ENCODE results near the gene ERGIC1.

ERGIC1 gene

GRCh38 chr5:172943283-172943841 lies 109.3 kb downstream of the ERGIC1 start:
- Histone ChIP-seq H4K20me1 (ENCODE audit: insufficient read depth) (no peaks in the 10 kb centered on the region), H3K9ac (no peak overlapping the region), H2AFZ (ENCODE audit: low read depth) (no peak overlapping the region), H3K4me3 (IDR thresholded peaks at IDR 0.05; ENCODE audit: insufficient read depth, low read depth, low read length) (no peak overlapping the region), H3K27me3 (ENCODE audit: insufficient read depth, low read depth) (no peaks in the 10 kb centered on the region), H3K4me1 (ENCODE audit: low read depth, poor library complexity, severe bottlenecking) (no peaks in the 10 kb centered on the region), H3K4me2 (no peak overlapping the region), H3K36me3 (ENCODE audit: insufficient read depth) (no peaks in the 10 kb centered on the region), H3K79me2 (ENCODE audit: insufficient read depth, low read depth) (no peaks in the 10 kb centered on the region), H3K27ac (no peak overlapping the region)
- no peak for TF ChIP-seq CTCF (conservative IDR thresholded peaks at IDR 0.05; ENCODE audit: low read depth, low read length)

GRCh38 chr5:172943906-172944305 lies 109.9 kb downstream of the ERGIC1 start:
- TF ChIP-seq CTCF (conservative IDR thresholded peaks at IDR 0.05; ENCODE audit: low read depth, low read length) = no peak
- Histone ChIP-seq H3K4me3 (IDR thresholded peaks at IDR 0.05; ENCODE audit: insufficient read depth, low read depth, low read length) (no peak overlapping the region), H3K9ac (no peak overlapping the region), H3K36me3 (ENCODE audit: insufficient read depth) (no peaks in the 10 kb centered on the region), H3K4me2 (no peak overlapping the region), H2AFZ (ENCODE audit: low read depth) (no peak overlapping the region), H3K27ac (no peak overlapping the region), H4K20me1 (ENCODE audit: insufficient read depth) (no peaks in the 10 kb centered on the region), H3K27me3 (ENCODE audit: insufficient read depth, low read depth) (no peaks in the 10 kb centered on the region), H3K4me1 (ENCODE audit: low read depth, poor library complexity, severe bottlenecking) (no peaks in the 10 kb centered on the region), H3K79me2 (ENCODE audit: insufficient read depth, low read depth) (no peaks in the 10 kb centered on the region)

- H3K27ac ChIP-seq = no peak overlapping the region
- H4K20me1 ChIP-seq (ENCODE audit: insufficient read depth) = no peaks in the 10 kb centered on the region
- no peak overlapping the region for H3K4me3 ChIP-seq (IDR thresholded peaks at IDR 0.05; ENCODE audit: insufficient read depth, low read depth, low read length)
- H3K9ac ChIP-seq = no peak overlapping the region
- H3K27me3 ChIP-seq (ENCODE audit: insufficient read depth, low read depth) = no peaks in the 10 kb centered on the region
- no peak overlapping the region for H2AFZ ChIP-seq (ENCODE audit: low read depth)
- H3K4me1 ChIP-seq (ENCODE audit: low read depth, poor library complexity, severe bottlenecking) = no peaks in the 10 kb centered on the region
- H3K4me2 ChIP-seq = no peak overlapping the region
- TF ChIP-seq CTCF (conservative IDR thresholded peaks at IDR 0.05; ENCODE audit: low read depth, low read length) = no peak
- no peaks in the 10 kb centered on the region for H3K36me3 ChIP-seq (ENCODE audit: insufficient read depth)
- H3K79me2 ChIP-seq (ENCODE audit: insufficient read depth, low read depth) = no peaks in the 10 kb centered on the region
These were observed 110.7 kb downstream of the ERGIC1 start for GRCh38 chr5:172944741-172945140.

GRCh38 chr5:172945151-172945550 lies 111.1 kb downstream of the ERGIC1 start:
- no peak overlapping the region for H3K9ac ChIP-seq
- H3K27me3 ChIP-seq (ENCODE audit: insufficient read depth, low read depth) = no peaks in the 10 kb centered on the region
- H3K4me1 ChIP-seq (ENCODE audit: low read depth, poor library complexity, severe bottlenecking) = no peaks in the 10 kb centered on the region
- H3K4me3 ChIP-seq (IDR thresholded peaks at IDR 0.05; ENCODE audit: insufficient read depth, low read depth, low read length) = no peak overlapping the region
- no peak for TF ChIP-seq CTCF (conservative IDR thresholded peaks at IDR 0.05; ENCODE audit: low read depth, low read length)
- H4K20me1 ChIP-seq (ENCODE audit: insufficient read depth) = no peaks in the 10 kb centered on the region
- no peak overlapping the region for H3K27ac ChIP-seq
- H3K79me2 ChIP-seq (ENCODE audit: insufficient read depth, low read depth) = no peaks in the 10 kb centered on the region
- no peak overlapping the region for H3K4me2 ChIP-seq
- H3K36me3 ChIP-seq (ENCODE audit: insufficient read depth) = no peaks in the 10 kb centered on the region
- no peak overlapping the region for H2AFZ ChIP-seq (ENCODE audit: low read depth)

All from KMS-11 (cell line).